Measurements from ENCODE around the gene SFMBT1.

SFMBT1 gene

DNA sequence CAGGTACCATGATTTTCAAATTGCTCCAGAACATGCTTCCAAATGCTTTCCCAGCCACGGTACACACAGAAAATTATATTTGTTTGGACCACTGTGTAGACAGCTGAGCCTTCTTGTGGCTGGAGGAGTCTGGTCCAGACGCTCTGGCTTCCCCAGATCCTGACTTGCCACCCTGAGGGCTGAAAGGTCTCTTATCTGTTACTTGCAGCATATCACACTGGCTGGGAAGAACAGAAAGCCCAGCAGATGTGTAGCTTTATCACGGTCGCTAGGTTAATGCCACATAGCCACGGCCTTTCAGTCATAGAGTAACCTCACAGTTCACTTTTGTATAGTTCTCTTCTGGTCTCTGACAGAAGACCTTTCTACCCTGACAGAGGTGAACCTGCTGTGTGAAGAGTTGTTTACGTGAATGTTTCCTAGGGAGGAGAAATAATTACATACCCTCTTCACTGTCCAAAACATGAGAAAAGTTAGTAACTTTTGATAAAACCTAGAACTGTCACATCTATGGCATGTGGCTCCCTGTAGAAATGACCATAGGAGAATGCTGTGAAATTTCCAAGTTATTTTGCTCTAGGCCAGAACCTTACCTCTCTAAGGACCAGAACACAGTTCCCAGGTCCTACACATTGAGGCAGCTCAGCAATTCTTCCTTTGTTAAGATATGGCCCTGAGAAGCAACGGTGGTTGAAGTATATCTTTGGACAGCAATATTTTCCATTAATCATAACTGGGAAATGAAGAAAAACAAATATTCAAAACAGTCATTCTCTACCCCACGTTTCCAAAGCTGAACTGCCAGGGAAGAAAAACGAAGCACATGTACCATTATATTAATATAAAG lies 132.8 kb downstream of the SFMBT1 start:
- no peak for DNase-seq

DNA sequence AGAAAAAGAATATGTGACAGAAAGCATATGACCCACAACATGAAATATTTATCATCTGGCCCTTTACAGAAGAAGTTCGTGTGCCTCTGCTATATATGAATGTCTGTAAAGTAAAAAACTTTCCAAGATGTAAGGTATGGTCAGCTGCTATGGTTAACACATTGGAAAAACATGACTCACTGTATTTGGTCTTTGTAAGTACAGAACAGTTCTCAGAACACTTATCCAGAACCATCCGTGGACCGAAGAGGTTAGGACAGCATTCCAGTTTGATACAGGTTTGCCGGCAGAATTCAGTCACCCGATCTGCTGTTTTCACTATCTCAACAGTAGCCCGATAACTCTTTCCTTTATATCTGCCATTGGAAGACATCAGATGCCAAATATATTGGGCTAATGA lies 135.1 kb downstream of the SFMBT1 start:
- no peak for DNase-seq

GRCh38 chr3:52907497-52907896 lies 138.4 kb downstream of the SFMBT1 start:
- no peak for DNase-seq

- no peak for DNase-seq
Observed at GRCh38 chr3:52904552-52904951, 141.3 kb downstream of the SFMBT1 start.

GRCh38 chr3:52904000-52904399 lies 141.9 kb downstream of the SFMBT1 start:
- no peak for DNase-seq

DNA sequence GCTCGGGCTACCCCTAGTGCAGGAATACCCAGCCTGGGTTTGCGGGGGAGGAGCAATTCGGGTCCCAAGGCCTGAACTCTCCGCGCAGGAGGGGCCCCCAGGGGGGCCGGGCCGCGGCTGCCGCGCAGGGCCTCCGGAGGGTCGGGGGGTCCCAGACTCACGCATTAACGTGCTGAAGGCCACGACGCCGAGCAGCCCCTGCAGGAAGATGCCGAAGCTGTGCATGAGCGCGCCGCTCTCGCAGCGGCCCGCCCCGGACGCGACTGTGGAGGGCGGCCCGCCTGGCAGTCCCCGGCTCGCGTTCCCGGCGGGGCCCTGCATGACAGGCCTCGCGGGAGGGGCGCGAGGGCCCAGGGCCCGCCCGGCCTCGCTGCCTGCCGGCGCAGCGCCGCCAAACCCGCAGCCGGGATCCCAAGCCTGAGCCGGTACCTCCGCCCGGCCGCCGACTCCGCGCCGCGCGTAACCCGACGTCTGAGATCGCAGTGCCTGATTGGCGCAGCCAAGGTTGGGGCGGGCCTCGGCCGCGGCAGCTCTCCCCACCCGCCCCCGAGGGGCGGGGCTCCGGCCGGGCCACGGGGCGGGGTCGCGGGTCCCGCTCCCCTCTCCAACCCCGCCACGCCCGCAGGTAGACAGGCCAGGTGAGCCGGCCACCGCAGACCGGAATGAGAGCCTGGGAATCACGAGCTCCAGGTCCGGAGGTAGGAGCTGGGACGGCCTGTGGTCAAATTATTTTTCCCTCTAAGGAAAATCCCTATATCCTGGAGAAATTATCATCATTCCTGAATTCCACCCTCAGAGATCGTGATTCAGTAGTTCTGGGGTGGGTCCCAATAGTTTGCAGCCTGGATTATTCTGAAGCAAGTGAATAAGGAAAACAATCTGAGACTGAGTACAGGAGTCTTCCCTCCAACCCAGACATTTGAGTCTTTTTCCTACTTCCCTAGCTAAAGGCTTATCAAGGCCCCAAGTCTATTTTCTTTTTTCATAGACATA lies 148.4 kb downstream of the SFMBT1 start, which contains the start of gene STIMATE:
TSS of gene STIMATE (minus strand) at position 419 of the 993 bp plus-strand sequence. CDS start at position 321, 98 bp downstream.
- DNase-seq, result peak; percentile 80

GRCh38 chr3:52896613-52897012 lies 149.3 kb downstream of the SFMBT1 start:
- no peak for DNase-seq

DNA sequence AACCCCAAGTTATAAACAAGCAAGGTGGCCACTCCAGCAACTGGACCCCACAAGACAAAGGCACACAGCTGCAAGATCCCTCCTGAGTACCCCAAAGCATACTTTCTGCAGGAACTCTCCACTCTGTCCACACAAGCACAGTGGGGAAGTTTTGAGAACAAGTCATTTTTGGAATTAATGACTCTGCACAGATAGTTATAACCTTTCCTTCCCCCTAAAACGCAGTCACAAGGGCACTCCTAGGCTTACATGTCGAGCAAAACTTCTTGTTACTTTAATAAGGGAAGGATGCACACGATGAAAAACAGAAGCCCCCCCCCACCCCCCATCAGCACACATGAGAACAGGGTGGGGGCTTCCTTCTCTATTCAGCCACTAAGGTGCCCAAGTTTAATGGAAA lies 149.7 kb downstream of the SFMBT1 start:
- DNase-seq, result no peak

DNA sequence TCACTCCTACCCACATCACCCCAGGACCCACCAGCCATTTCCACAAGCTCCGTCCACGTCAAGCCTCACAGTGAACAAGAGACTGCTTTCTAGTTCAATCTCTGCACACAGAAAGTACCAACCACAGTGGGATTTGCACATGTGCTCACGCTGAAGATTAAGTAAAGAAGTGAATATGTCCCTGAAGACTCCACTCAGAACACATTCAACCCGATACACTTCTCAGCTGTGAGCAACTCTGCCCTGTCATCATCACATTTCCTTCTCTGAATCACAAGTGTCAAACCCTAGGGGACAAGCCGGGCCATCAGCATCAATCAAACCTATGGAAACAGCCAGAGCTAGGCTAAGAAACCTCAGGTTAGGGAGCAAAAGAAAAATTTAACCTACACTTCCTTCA lies 150.5 kb downstream of the SFMBT1 start:
- DNase-seq, result no peak

GRCh38 chr3:52894756-52895155 lies 151.1 kb downstream of the SFMBT1 start:
- DNase-seq, result no peak

DNA sequence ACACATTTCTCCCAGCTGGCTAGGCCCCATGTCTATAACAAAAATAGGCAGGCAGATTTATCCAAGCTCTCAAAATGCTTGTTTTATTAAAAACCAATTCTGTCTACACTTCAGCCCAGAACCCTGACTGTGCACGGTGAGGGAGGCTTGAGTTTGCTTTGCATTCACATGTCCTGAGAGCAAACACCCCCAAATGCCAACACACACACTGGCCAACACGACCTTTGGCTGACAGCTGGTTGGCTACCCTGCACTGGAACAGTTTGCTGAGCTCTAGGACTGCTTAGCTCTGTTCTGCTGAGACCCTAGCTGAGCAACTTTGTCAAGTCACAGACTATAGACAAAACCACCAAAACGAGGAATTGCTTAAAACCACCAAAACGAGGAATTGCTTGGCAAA lies 152.2 kb downstream of the SFMBT1 start:
- no peak for DNase-seq

- DNase-seq, result peak; percentile 27
Observed at GRCh38 chr3:52892625-52893311, 153.1 kb downstream of the SFMBT1 start.

- DNase-seq, result no peak
Observed at GRCh38 chr3:52892290-52892624, 153.6 kb downstream of the SFMBT1 start.

GRCh38 chr3:52891615-52892081 lies 154.2 kb downstream of the SFMBT1 start:
- peak; percentile 31 for DNase-seq

DNA sequence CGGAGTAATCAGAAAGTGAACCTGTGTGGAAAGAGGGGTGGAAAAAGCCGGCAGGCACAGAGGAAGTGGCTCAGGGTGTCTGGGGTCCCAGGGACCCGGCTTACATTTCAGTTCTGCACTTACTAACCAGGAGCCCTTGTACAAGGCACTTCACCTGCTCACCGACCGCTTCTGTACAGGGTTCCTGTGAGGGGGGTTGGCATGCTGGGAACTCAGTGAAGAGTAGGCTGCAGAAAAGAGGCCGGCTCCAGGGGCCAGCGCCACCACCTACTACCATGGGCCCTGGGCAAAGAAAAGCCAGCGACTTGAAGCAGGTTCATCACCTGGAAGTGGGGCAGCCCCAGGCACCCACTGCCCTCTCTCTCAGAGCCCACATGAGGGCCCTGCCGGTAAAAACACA lies 154.7 kb downstream of the SFMBT1 start:
- DNase-seq, result no peak

GRCh38 chr3:52890735-52891134 lies 155.1 kb downstream of the SFMBT1 start:
- DNase-seq, result peak; percentile 24

GRCh38 chr3:52889901-52890300 lies 156.0 kb downstream of the SFMBT1 start:
- no peak for DNase-seq

GRCh38 chr3:52887166-52887565 lies 158.7 kb downstream of the SFMBT1 start:
- no peak for DNase-seq

GRCh38 chr3:52886049-52886730 lies 159.7 kb downstream of the SFMBT1 start:
- DNase-seq, result no peak

DNA sequence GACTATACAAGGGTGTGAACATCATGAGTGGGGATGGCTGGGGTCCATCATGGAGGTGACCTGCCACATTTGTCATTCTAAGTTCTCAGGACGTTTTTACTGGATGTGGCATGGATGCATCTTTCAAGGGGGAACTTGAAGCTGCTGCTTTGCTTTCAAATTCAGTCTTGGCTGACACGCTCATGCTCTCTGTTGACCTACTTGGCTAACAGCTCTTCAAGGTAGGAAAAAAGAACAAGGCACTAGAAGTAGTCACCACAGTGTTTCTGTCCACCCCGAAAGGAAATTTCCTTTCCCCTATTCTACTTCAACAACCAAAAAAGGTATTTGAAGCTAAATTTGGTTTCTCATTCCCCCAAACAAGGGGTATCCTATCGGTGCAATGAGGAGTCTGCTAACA lies 163.5 kb downstream of the SFMBT1 start:
- DNase-seq, result no peak

DNA sequence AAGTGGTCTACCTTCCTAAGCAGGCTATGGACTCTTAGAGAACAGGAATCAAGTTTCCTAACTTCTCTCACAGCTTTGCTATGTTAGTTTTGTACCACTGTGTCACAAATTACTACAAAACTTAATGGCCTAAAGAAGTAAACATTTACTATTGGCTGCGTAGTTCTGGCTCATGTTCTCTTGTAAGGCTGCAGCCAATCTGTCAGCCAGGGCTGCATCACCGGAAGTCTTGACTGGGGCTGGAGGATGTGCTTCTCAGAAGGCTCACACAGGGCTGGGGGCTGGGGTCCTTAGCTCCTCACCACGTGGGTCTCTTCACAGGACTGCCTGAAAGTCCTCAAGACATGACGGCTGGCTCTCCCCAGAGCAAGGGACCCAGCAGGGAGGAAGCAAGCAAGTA lies 164.0 kb downstream of the SFMBT1 start:
- no peak for DNase-seq

GRCh38 chr3:52880474-52880873 lies 165.4 kb downstream of the SFMBT1 start:
- DNase-seq, result no peak
